VCaP (cell line): ENCODE data around the gene ADGRE1.

Experiments used
- H3K27ac ChIP-seq: fragments of 450-650 bp; 2 replicates; pipeline ENCODE4 v1.5.1; 2017
- TF ChIP-seq, protein P1 (sequence below): fragments of 450-650 bp; conservative IDR thresholded peaks from 2 replicates; pipeline ENCODE4 v1.5.1; 2017; ENCODE audit warnings: mild to moderate bottlenecking, moderate library complexity

ADGRE1 gene

DNA sequence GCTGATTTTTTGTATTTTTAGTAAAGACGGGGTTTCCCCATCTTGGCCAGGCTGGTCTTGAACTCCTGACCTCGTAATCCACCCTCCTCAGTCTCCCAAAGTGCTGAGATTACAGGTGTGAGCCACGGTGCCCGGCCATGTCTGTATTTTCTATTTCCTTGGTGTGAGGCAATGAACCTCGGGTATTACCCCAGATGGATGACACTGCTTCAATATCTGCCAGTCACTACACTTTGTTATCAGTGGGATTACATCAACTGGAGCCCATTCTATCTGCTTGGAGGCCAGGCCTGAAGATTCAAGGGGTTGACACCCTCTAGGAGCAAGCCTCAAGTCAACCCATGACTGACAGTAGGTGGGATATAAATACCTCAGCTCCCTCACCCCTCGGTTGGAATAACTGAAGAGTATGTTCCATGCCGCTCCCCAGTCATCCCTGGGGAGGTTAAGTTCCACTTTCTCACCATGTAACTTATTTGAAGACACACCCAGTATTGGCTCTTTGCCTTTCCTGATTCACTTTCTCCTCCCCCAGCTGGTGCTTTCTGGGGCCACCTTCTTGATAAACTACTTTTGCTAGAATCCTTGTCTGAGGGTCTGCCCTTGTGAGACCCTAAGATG, 992 bp upstream of the ADGRE1 start:
- TF ChIP-seq, protein P1, sequence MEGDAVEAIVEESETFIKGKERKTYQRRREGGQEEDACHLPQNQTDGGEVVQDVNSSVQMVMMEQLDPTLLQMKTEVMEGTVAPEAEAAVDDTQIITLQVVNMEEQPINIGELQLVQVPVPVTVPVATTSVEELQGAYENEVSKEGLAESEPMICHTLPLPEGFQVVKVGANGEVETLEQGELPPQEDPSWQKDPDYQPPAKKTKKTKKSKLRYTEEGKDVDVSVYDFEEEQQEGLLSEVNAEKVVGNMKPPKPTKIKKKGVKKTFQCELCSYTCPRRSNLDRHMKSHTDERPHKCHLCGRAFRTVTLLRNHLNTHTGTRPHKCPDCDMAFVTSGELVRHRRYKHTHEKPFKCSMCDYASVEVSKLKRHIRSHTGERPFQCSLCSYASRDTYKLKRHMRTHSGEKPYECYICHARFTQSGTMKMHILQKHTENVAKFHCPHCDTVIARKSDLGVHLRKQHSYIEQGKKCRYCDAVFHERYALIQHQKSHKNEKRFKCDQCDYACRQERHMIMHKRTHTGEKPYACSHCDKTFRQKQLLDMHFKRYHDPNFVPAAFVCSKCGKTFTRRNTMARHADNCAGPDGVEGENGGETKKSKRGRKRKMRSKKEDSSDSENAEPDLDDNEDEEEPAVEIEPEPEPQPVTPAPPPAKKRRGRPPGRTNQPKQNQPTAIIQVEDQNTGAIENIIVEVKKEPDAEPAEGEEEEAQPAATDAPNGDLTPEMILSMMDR = no peak
- H3K27ac ChIP-seq = no peak overlapping the region

DNA sequence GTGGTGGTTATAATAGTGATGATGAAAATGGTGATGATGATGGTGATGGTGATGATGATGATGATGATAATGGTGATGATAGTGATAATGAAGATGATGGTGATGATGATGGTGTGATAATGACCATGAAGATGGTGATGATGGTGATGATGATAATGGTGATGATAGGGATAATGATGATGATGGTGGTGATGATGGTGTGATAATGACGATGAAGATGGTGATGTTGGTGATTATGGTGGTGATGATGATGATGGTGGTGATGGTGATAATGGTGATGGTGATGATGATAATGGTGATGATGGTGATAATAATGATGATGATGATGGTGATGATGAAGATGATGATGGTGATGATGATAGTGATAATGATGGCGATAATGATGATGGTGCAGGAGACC, 1.6 kb downstream of the ADGRE1 start:
- no peak overlapping the region for H3K27ac ChIP-seq
- TF ChIP-seq, protein P1 = no peak

DNA sequence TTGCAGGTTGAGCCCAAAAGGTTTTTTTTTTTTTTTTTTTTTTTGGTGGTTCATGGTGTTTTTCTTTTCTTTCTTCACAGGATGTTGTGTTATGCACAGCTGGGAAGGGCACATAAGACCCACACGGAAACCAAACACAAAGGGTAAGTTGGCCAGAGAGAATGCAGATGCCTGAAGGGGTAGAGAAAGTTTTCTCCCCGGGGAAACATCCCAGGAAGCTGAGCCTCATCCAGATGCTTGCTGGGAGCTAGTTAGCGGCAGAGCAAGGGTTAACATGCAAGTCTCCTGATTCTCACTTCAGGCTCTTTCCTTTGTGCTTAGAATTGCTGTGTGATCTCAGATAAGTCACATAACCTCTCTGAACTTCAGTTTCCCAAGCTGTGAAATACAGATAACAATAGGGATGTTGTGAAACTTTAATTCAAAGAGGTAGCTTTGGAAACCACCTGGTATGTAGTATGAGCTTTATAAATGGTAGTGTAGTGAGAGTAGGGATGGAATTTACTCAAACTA, 3.1 kb downstream of the ADGRE1 start:
- H3K27ac ChIP-seq = no peak overlapping the region
- TF ChIP-seq, protein P1 = no peak

DNA sequence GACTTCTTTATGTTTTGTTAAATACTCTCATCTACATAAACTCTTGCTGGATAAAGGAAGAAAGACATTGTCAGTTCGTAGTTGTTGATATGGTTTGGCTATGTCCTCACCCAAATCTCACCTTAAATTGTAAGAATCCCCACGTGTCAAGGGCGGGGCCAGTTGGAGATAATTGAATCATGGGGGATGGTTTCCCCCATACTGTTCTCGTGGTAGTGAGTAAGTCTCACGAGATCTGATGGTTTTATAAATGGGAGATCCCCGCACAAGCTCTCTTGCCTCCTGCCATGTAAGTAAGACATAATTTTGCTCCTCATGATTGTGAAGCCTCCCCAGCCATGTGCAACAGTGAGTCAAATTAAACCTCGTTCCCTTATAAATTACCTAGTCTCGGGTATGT, 3.6 kb downstream of the ADGRE1 start:
- TF ChIP-seq, protein P1 = no peak
- H3K27ac ChIP-seq = no peak overlapping the region

DNA sequence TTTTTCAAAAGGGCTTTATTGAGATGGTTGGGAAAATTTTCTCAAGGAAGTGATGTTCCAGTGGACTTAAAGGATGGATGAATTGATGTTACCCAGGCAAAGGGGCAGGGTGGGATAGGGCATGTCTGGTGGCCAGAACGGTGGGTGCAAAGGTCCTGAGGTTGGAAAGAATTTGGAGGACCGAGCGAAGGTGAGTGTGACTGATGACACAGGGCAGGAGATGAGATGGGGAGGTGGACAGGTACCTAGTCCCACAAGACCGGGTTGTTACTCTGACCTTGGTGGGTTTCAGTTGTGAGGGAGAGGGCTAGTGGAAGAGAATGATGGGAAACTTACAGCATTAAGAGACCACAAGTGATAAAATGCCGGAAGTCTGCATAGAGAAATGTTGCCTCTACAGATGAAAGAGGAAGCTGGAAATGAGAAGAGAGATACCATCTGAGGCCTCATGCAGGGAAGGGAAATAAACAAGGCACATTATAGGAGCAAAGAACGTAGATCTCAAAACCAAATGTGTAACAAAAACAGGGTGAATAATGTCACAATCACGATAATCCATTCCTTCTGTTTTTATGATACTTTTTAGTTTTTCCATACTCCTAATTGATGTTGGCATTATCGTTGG, 4.5 kb downstream of the ADGRE1 start:
- no peak overlapping the region for H3K27ac ChIP-seq
- TF ChIP-seq, protein P1 = no peak

DNA sequence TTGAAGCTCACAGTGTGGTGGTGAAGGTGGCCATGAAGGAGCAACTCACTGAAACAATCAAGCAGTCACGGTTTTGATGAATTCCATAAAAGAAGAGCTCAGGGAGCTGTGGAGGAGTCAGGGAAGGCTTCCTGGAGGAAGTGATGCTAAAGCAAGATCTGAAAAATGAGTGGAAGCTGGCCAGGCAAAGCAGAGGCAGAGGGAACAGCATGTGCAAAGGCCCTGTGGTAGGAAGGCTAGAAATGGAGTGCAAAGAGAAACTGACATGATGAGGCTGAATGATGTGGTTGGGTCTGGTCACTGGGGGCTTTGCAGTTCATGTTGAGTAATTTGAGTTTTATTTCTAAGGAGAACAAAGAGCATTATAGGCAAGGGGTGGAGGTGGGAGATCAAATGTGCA, 6.9 kb downstream of the ADGRE1 start:
- H3K27ac ChIP-seq = no peak overlapping the region
- TF ChIP-seq, protein P1 = no peak

DNA sequence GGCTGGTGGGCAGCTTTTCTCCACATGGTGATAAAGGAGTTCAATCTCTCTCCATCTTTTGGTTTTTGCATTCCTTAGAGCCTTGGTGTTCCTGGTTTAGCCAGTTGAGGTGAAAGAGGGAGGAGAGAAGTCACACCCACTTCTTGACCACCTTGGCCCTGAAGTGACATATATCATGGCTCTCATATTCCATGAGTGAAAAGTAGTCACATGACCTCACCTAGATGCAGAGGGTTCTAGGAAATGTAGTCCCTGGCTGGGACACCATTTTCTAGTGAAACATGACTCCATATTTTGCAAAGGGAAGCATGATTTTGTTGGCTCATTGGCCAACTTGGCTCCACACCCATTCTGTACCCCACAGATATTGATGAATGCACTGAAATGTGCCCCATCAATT, 16.1 kb downstream of the ADGRE1 start:
- TF ChIP-seq, protein P1 = no peak
- H3K27ac ChIP-seq = no peak overlapping the region
